Rectal smooth muscle tissue (tissue), 1 donor: ENCODE results near the gene RPS3A.
"Not testable (repeated sequence)": the region's sequence is repeated elsewhere in the genome, so short reads cannot be mapped to it uniquely, and the experiment has no call there.

Experiments
- H3K27ac ChIP-seq: one replicate; pipeline ENCODE4 v1.7.0; 2013; ENCODE audit warnings: low read depth, low read length, inconsistent platforms
- H3K27me3 ChIP-seq: one replicate; pipeline ENCODE4 v1.7.0; 2013; ENCODE audit warnings: low read length; ENCODE audit not compliant: control insufficient read depth, insufficient read depth
- H3K36me3 ChIP-seq: one replicate; pipeline ENCODE4 v1.7.0; 2013; ENCODE audit warnings: low read length; ENCODE audit not compliant: control insufficient read depth, insufficient read depth
- H3K4me1 ChIP-seq: one replicate; pipeline ENCODE4 v1.7.0; 2013; ENCODE audit warnings: low read length; ENCODE audit not compliant: control insufficient read depth, insufficient read depth
- H3K4me3 ChIP-seq: one replicate; pipeline ENCODE4 v1.7.0; 2013; ENCODE audit warnings: low read length
- H3K9ac ChIP-seq: one replicate; pipeline ENCODE4 v1.7.0; 2013; ENCODE audit warnings: low read length

Gene RPS3A

DNA sequence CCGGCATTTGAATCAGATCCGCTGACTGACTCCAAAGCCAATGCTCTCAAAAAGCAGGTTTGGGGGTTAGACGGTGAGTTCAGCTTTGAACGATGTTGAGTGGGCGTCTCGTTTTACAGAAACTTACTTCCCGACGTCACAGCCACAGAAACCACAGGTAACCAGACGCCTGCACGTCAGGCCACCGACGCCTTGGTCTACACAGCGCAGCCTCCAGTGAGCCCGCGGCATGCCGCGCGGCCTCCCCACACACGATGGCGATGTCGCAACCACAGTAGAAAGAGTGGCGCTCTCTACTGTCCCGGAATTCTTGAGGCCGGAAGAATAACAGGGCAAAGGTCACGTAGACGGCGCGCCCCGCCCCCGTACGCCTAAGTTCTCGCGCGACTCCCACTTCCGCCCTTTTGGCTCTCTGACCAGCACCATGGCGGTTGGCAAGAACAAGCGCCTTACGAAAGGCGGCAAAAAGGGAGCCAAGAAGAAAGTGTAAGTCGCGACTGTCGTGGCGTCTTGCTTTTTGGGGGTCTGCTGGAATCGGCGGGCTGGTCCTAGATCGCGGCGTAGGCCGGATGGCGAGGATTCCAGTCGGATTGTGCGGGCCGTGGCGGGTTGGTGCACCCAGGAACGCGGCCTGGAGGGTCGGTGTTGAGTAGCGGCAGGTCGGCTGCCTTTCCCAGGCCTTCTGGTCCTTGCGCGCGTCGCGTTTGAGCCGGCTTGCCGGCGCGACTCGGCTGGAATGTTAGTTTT is at the start of gene RPS3A:
Gene RPS3A, plus strand, starts transcription at position 400 of the 747 bp plus-strand sequence. Its CDS starts 25 bp downstream, at position 425.
- Histone ChIP-seq H3K4me3 (peak within 1 kb of the TSS; percentile 95), H3K36me3 (peaks cover 3% of the 10 kb centered on the region), H3K27me3 (no peaks in the 10 kb centered on the region), H3K4me1 (peaks cover 4% of the 10 kb centered on the region), H3K27ac (peak within 1 kb of the TSS; percentile 90), H3K9ac (peak within 1 kb of the TSS; percentile 98)

DNA sequence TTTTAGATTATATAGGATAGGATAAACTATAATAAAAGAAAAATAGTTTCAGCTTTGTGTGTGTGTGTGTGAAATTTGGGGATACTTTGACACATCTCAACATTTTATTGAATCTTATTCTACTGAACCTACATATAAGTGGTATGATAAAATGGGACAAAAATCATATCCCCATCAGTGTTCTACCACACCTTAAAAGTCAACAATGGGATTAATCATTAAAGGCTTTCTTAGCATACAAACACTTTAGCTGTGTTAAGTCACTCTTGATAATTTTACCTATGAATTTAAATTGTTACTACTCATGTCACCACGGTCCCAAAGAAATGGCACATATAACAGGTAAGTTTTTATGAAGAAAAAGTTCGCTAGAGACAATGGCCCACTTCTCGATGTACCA is 46.6 kb upstream of the RPS3A start:
- Histone ChIP-seq H3K36me3 (no peaks in the 10 kb centered on the region), H3K27ac (no peak overlapping the region), H3K4me3 (no peak overlapping the region), H3K27me3 (no peaks in the 10 kb centered on the region), H3K4me1 (no peaks in the 10 kb centered on the region), H3K9ac (no peak overlapping the region)

DNA sequence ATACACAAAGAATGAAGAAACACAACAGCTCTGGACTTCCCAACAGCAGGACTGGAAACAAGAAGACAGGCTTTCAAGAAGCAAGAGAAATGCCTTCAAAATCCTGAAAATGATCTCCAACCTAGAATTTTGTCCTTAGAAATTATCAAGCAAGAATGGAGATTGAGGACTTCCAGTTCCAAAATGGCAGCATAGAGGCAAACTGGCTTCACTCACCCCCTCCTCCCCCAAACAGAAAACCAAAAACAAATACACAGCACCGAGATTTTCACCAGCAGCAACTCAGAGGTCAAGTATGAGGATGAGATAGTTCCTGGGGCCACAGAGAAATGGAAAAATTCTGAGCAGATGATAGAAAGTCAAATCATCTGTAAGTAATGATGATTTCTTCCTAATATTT is 43.9 kb upstream of the RPS3A start:
- H3K36me3 ChIP-seq, result no peaks in the 10 kb centered on the region

DNA sequence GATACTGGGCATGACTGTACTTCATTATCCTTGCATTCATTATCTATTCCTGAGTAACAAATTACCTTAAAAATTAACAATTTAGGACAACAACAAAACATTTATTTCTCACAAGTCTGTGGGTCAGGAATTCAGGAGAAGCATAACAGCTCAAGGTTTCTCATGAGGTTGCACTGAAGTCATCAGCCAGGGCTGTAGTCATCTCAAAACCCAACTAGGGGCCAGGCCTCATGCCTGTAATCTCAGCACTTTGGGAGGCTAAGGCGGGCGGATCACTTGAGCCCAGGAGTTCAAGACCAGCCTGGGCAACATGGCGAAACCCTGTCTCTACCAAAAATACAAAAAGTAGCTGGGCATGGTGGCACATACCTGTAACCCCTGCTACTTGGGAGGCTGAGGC is 36.3 kb upstream of the RPS3A start:
- H3K27ac ChIP-seq, H3K9ac ChIP-seq, H3K27me3 ChIP-seq, H3K4me3 ChIP-seq, H3K36me3 ChIP-seq, H3K4me1 ChIP-seq: not testable (repeated sequence)

More for the DNA sequence above, 43.9 kb upstream of the RPS3A start:
- H3K4me1 ChIP-seq, result no peaks in the 10 kb centered on the region
- H3K4me3 ChIP-seq, result no peak overlapping the region
- H3K27me3 ChIP-seq, result no peaks in the 10 kb centered on the region
- H3K27ac ChIP-seq, result no peak overlapping the region
- no peak overlapping the region for H3K9ac ChIP-seq

DNA sequence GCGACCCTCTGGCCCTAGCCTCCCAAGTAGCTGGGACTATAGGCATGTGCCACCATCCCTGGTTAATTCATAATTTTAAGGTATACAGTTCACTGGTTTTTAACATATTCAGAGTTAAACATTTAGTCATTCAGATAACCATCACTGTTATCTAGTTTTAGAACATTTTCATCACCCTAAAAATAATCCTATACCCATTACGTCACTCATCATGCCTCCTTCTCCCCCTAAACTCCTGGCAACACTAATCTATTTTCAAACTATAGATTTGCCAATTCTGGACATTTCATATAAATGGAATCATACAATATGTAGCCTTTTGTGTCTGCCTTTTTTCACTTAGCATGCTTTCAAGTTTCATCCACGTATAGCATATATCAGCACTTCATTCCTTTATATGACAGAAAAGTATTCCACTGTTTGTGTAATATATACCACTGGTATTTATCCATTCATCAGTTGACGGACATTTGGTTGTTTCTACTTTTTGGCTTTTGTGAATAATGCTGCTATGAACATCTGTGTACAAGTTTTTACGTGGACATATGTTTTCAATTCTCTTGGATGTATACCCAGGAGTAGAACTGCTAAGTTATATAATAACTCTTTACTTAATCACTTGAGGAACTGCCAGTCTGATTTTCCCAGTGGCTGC is 32.0 kb upstream of the RPS3A start:
- H3K36me3 ChIP-seq, result no peaks in the 10 kb centered on the region
- H3K9ac ChIP-seq, result no peak overlapping the region
- no peaks in the 10 kb centered on the region for H3K4me1 ChIP-seq
- H3K4me3 ChIP-seq, result no peak overlapping the region
- H3K27ac ChIP-seq, result no peak overlapping the region
- no peaks in the 10 kb centered on the region for H3K27me3 ChIP-seq

DNA sequence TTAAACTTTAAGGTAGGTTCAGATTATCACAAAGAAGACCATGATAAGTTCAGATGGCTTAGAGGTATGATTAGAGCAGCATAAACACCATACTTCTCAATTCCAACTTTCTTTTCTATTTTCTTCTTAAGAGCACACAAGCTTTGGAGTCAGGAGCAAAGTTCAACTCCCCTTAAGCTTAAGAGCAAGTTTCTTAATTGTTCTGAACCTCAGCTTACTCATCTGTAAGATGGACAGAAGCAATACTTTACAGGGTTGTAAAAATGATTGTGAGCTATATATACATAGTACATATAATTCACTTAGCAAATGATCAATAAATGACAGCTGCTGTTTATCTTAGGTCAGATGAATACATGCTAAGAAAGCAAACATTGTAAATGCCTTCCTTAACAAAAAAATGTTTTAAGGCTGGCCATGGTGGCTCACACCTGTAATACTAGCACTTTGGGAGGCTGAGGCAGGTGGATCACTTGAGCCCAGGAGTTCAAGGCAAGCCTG is 25.0 kb upstream of the RPS3A start:
- H3K9ac ChIP-seq, result no peak overlapping the region
- no peak overlapping the region for H3K4me3 ChIP-seq
- H3K27ac ChIP-seq, result no peak overlapping the region
- no peaks in the 10 kb centered on the region for H3K4me1 ChIP-seq
- no peaks in the 10 kb centered on the region for H3K27me3 ChIP-seq
- H3K36me3 ChIP-seq, result no peaks in the 10 kb centered on the region

DNA sequence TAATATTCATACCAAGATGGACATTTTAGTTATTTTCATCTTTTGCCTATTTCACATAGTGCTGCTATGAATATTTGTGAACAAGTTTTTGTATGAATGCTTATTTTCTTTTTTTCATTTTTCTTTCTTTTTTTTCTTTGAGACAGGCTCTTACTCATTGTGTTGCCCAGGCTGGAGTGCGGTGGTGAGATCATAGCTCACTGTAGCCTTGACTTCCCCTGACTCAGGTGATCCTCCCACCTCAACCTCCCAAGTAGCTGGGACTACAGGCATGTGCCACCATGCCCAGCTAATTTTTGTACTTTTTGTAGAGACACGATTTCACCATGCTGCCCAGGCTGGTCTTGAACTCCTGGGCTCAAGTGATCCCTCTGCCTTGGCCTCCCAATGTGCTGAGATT is 21.4 kb upstream of the RPS3A start:
- not testable (repeated sequence) for H3K27me3 ChIP-seq, H3K36me3 ChIP-seq, H3K27ac ChIP-seq

DNA sequence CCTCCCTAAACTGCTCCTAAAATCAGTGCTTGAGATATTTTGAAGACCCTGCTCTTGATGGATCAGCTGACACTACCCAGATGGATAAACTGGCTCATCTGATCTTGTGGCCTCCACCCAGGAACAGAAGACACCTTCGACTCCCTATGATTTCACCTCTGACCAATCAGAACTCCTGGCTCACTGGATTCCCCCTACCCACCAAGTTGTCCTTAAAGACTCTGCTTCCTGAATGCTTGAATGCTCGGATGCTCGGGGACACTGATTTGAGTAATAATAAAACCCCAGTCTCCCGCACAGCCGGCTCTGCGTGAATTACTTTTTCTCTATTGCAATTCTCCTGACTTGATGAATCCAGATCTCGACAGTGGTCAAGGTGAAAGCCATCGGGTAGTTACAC is 12.0 kb upstream of the RPS3A start:
- Histone ChIP-seq H3K36me3 (no peaks in the 10 kb centered on the region), H3K27ac (no peak overlapping the region), H3K4me1 (no peaks in the 10 kb centered on the region), H3K27me3 (no peaks in the 10 kb centered on the region), H3K4me3 (no peak overlapping the region), H3K9ac (no peak overlapping the region)

More for the DNA sequence above, 21.4 kb upstream of the RPS3A start:
- not testable (repeated sequence) for H3K4me3 ChIP-seq, H3K9ac ChIP-seq, H3K4me1 ChIP-seq

DNA sequence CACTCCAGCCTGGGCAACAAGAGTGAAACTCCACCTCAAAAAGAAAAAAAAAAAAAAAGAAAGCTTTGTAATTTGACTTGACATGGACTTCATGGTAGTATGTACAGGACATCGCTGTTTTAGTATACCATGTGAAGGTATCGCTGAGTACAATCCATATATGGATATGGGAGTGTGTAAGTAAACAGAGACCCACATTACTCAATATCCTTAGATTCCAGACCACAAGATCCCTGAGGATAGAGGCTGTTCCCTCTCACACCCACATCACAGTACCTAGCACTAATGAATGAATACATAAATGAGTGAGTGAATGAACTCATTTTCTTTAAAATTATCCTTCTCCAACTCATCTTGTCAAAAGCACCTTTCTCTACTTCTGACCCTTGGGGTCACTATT is 8.4 kb upstream of the RPS3A start:
- no peak overlapping the region for H3K27ac ChIP-seq
- H3K4me1 ChIP-seq, result no peaks in the 10 kb centered on the region
- no peak overlapping the region for H3K4me3 ChIP-seq
- H3K36me3 ChIP-seq, result no peaks in the 10 kb centered on the region
- H3K27me3 ChIP-seq, result no peaks in the 10 kb centered on the region
- no peak overlapping the region for H3K9ac ChIP-seq

DNA sequence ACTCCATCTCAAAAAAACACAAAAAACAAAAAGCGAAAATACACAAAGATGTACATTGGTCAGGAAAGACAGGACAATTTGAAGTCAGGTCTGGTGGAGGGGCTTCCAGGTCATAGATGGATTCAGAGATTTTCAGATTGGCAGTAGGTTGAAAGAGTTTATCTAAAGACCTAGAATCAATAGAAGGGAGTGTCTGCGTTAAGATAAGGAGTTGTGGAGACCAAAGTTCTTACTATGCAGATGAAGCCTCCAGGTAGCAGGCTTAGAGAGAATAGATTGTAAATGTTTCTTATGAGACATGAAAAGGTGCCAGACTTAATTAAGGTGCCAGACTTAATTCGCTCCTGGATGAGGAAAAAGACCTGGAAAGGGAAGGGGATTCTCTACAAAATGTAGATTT is 6.9 kb upstream of the RPS3A start:
- H3K36me3 ChIP-seq, result no peaks in the 10 kb centered on the region
- no peaks in the 10 kb centered on the region for H3K4me1 ChIP-seq
- H3K27ac ChIP-seq, result no peak overlapping the region
- H3K27me3 ChIP-seq, result no peaks in the 10 kb centered on the region
- no peak overlapping the region for H3K9ac ChIP-seq
- no peak overlapping the region for H3K4me3 ChIP-seq

DNA sequence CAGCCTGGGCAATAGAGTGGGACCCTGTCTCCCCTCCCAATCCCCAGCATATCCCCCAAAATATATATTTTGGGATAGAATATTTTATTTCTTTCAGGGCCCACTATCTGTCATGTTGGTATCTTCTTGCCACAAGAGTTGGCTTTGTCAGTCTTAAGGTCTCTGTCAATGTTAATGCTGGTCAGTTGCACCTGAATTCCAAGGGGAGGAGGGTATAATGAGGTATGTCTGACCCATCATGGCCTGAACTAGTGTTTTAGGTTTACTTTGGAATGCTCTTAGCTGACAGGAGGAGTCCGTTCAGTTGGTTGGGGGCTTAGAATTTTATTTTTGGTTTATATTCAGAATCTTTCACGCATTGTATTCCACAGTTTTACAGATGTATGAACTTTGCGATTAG is 6.2 kb upstream of the RPS3A start:
- no peak overlapping the region for H3K4me3 ChIP-seq
- H3K36me3 ChIP-seq, result no peaks in the 10 kb centered on the region
- H3K4me1 ChIP-seq, result no peaks in the 10 kb centered on the region
- H3K27ac ChIP-seq, result no peak overlapping the region
- no peaks in the 10 kb centered on the region for H3K27me3 ChIP-seq
- H3K9ac ChIP-seq, result no peak overlapping the region

DNA sequence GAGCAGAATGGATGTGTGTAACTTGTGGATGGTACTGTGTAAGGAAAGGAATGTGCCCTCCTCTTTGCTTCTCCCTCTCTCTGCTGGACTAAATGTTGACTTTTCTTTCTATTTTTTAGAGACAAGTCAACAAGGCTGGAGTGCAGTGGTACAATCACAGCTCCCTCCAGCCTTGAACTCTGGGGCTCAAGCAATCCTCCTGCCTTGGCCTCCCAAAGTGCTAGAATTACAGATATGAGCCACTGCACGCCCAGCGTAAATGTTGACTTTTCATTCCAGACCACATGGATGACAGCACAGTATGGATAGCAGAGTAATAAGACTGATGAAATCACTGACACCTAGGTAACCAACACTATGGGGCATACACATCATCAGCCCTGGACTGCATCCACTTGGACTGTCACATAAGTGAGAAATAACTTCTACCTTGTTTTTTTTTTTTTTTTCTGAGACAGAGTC is 5.1 kb upstream of the RPS3A start:
- Histone ChIP-seq H3K27ac (no peak overlapping the region), H3K4me3 (no peak overlapping the region), H3K27me3 (no peaks in the 10 kb centered on the region), H3K36me3 (no peaks in the 10 kb centered on the region), H3K4me1 (no peaks in the 10 kb centered on the region), H3K9ac (no peak overlapping the region)

DNA sequence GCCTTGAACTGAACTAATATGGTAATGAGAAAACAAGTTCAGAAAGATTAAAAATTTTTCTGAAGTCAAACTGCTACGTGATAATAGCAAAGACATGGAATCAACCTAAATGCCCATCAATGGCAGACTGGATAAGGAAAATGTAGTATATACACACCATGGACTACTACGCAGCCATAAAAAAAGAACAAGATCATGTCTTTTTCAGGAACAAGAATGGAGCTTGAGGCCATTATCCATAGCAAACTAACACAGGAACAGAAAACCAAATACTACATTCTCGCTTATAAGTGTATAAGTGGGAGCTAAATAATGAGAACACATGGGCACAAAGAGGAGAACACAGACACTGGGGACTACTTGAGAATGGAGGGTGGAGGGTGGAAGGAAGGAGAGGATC is 4.3 kb upstream of the RPS3A start:
- Histone ChIP-seq H3K36me3 (no peaks in the 10 kb centered on the region), H3K27me3 (no peaks in the 10 kb centered on the region), H3K27ac (no peak overlapping the region), H3K9ac (no peak overlapping the region), H3K4me1 (no peaks in the 10 kb centered on the region), H3K4me3 (no peak overlapping the region)
